Bronchial epithelial cell (primary cell): ENCODE results near the gene UCK1. TPM values are rescaled to one million over a fixed set of nuclear protein-coding genes. Genes with fewer than 3 reads are reported as not detected.

Experiments
- DNase-seq: peaks from one replicate; pipeline ENCODE4 v3.0.0-alpha.2; 2010; ENCODE audit warnings: low read depth
- FAIRE-seq: peaks from 2 replicates; lab custom pipeline; 2011; peaks lifted over from hg19 to GRCh38; lab: Jason Lieb, UNC
- H3K27me3 ChIP-seq: 2 replicates; pipeline ENCODE4 v1.5.1; 2011; ENCODE audit warnings: low read length; ENCODE audit not compliant: control insufficient read depth, insufficient read depth
- H3K36me3 ChIP-seq: 2 replicates; pipeline ENCODE4 v1.5.1; 2011; ENCODE audit warnings: low read length; ENCODE audit not compliant: control insufficient read depth, insufficient read depth
- H3K4me3 ChIP-seq: 2 replicates; pipeline ENCODE4 v1.5.1; 2011; ENCODE audit warnings: mild to moderate bottlenecking, low read depth, low read length, control low read depth
- CTCF ChIP-seq: IDR thresholded peaks from 2 replicates; pipeline ENCODE4 v1.5.1; 2011; ENCODE audit warnings: mild to moderate bottlenecking, moderate library complexity, low read length, control low read depth, inconsistent platforms; ENCODE audit not compliant: insufficient read depth, severe bottlenecking
- total RNA-seq: library from RNA; depleted of rRNA; stranded (reverse); fragments of >200 nt; gene quantifications from 2 replicates; pipeline ENCODE4 v1.2.1, GENCODE V29; 2014

UCK1 gene
- total RNA-seq, 1 donor from 2014 or later = 15.0 TPM

GRCh38 chr9:131525643-131526565 lies 5.2 kb downstream of the UCK1 start:
- FAIRE-seq = no peak
- Histone ChIP-seq H3K36me3 (peaks cover 26% of the 10 kb centered on the region), H3K27me3 (no peaks in the 10 kb centered on the region), H3K4me3 (no peak overlapping the region)
- no peak for TF ChIP-seq CTCF
- no peak for DNase-seq

GRCh38 chr9:131524665-131525315 lies 6.3 kb downstream of the UCK1 start:
- Histone ChIP-seq H3K4me3 (no peak overlapping the region), H3K27me3 (no peaks in the 10 kb centered on the region), H3K36me3 (peaks cover 32% of the 10 kb centered on the region)
- no peak for DNase-seq
- TF ChIP-seq CTCF = no peak
- peak; percentile 85 for FAIRE-seq

- H3K4me3 ChIP-seq = no peak overlapping the region
- peaks cover 33% of the 10 kb centered on the region for H3K36me3 ChIP-seq
- no peaks in the 10 kb centered on the region for H3K27me3 ChIP-seq
- no peak for FAIRE-seq
- no peak for TF ChIP-seq CTCF
- DNase-seq = no peak
Observed at GRCh38 chr9:131523451-131524435, 7.3 kb downstream of the UCK1 start.

- TF ChIP-seq CTCF = no peak
- FAIRE-seq (peak; percentile 7), DNase-seq (no peak)
- no peak overlapping the region for H3K4me3 ChIP-seq
- peaks cover 32% of the 10 kb centered on the region for H3K36me3 ChIP-seq
- H3K27me3 ChIP-seq = no peaks in the 10 kb centered on the region
Observed at GRCh38 chr9:131523086-131523388, 8.0 kb downstream of the UCK1 start.

- no peak for FAIRE-seq
- TF ChIP-seq CTCF = no peak
- no peak for DNase-seq
- Histone ChIP-seq H3K4me3 (no peak overlapping the region), H3K36me3 (peaks cover 33% of the 10 kb centered on the region), H3K27me3 (no peaks in the 10 kb centered on the region)
Observed at GRCh38 chr9:131522257-131523085, 8.6 kb downstream of the UCK1 start.
